WTC11 (cell line): Measurements from ENCODE around the gene DCTN5. TPM values are rescaled to one million over a fixed set of nuclear protein-coding genes. Genes with fewer than 3 reads are reported as not detected.

Experiments used
- ATAC-seq: fragments of 200-7000 bp; cut with Tn5 transposase; 2 replicates; pipeline ENCODE4 v1.10.0; 2021; ENCODE audit warnings: mild to moderate bottlenecking, moderate library complexity
- CTCF ChIA-PET: fragments of 300-600 bp; sonication (Branson Sonifier 250); formaldehyde crosslinking; loops from one replicate; lab custom pipeline; 2021; ENCODE audit warnings: antibody characterized with exemption; lab: Charles Lee
- POLR2A ChIA-PET: fragments of 350-600 bp; sonication (Branson Sonifier 250); formaldehyde crosslinking; loops from one replicate; lab custom pipeline; 2021; ENCODE audit warnings: antibody characterized with exemption; lab: Charles Lee
- DNase-seq: peaks from one replicate; pipeline ENCODE4 v3.0.0; 2021; ENCODE audit warnings: low spot score
- H3K27ac Mint-ChIP-seq: 2 replicates; pipeline ENCODE4 v1.8.0; 2021; ENCODE audit warnings: mixed read lengths
- H3K27me3 Mint-ChIP-seq: 2 replicates; pipeline ENCODE4 v1.8.0; 2021; ENCODE audit warnings: low read depth, mild to moderate bottlenecking, moderate library complexity, mixed read lengths
- H3K36me3 Mint-ChIP-seq: 2 replicates; pipeline ENCODE4 v1.8.0; 2021; ENCODE audit warnings: mixed read lengths
- H3K4me1 Mint-ChIP-seq: 2 replicates; pipeline ENCODE4 v1.8.0; 2022; ENCODE audit warnings: mixed read lengths
- H3K4me3 Mint-ChIP-seq: 2 replicates; pipeline ENCODE4 v1.8.0; 2021; ENCODE audit warnings: mild to moderate bottlenecking, moderate library complexity, mixed read lengths
- H3K9me3 Mint-ChIP-seq: 2 replicates; pipeline ENCODE4 v1.8.0; 2021; ENCODE audit warnings: mixed read lengths
- ELF4 ChIP-seq: sonication (generic); formaldehyde crosslinking; IDR thresholded peaks from 2 replicates; pipeline ENCODE4 v1.8.1; 2022; ENCODE audit warnings: low read depth, mild to moderate bottlenecking, moderate library complexity, missing genetic modification reagents
- EMX1 ChIP-seq: fragments of 250-450 bp; sonication (Bioruptor Pico); IDR thresholded peaks from 2 replicates; pipeline ENCODE4 v1.8.0; 2021; ENCODE audit warnings: mild to moderate bottlenecking
- FOXK1 ChIP-seq: sonication (generic); formaldehyde crosslinking; IDR thresholded peaks from 2 replicates; pipeline ENCODE4 v1.8.0; 2022; ENCODE audit warnings: mild to moderate bottlenecking, moderate library complexity, missing genetic modification reagents
- FOXP1 ChIP-seq: sonication (generic); formaldehyde crosslinking; IDR thresholded peaks from 2 replicates; pipeline ENCODE4 v1.8.0; 2022; ENCODE audit warnings: missing genetic modification reagents, mild to moderate bottlenecking, moderate library complexity, borderline replicate concordance
- GRHL2 ChIP-seq: fragments of 250-450 bp; sonication (Bioruptor Pico); IDR thresholded peaks from 2 replicates; pipeline ENCODE4 v1.8.0; 2022; ENCODE audit warnings: mild to moderate bottlenecking, moderate library complexity; ENCODE audit not compliant: insufficient replicate concordance, severe bottlenecking
- HMGA2 ChIP-seq: fragments of 250-450 bp; sonication (Bioruptor Pico); IDR thresholded peaks from 2 replicates; pipeline ENCODE4 v1.4.0; 2021; ENCODE audit warnings: mild to moderate bottlenecking, moderate library complexity
- JAZF1 ChIP-seq: fragments of 250-450 bp; sonication (Bioruptor Pico); IDR thresholded peaks from 2 replicates; pipeline ENCODE4 v1.9.0; 2021; ENCODE audit warnings: moderate library complexity, mild to moderate bottlenecking, inconsistent platforms
- KAT7 ChIP-seq: sonication (generic); formaldehyde crosslinking; IDR thresholded peaks from 2 replicates; pipeline ENCODE4 v1.8.1; 2023; ENCODE audit warnings: missing genetic modification reagents, mild to moderate bottlenecking, borderline replicate concordance
- MYBL2 ChIP-seq: sonication (generic); formaldehyde crosslinking; IDR thresholded peaks from 2 replicates; pipeline ENCODE4 v1.8.1; 2023; ENCODE audit warnings: mild to moderate bottlenecking, moderate library complexity, missing genetic modification reagents
- NFATC4 ChIP-seq: fragments of 250-450 bp; sonication (Bioruptor Pico); IDR thresholded peaks from 2 replicates; pipeline ENCODE4 v1.9.0; 2021; ENCODE audit warnings: mild to moderate bottlenecking
- NR3C1 ChIP-seq: sonication (generic); formaldehyde crosslinking; conservative IDR thresholded peaks from 2 replicates; pipeline ENCODE4 v1.8.1; 2023; ENCODE audit warnings: low read depth, mild to moderate bottlenecking, missing genetic modification reagents
- RELA ChIP-seq: sonication (generic); formaldehyde crosslinking; IDR thresholded peaks from 2 replicates; pipeline ENCODE4 v1.8.1; 2022; ENCODE audit warnings: missing genetic modification reagents, mild to moderate bottlenecking, borderline replicate concordance
- ZNF121 ChIP-seq: sonication (generic); formaldehyde crosslinking; IDR thresholded peaks from 2 replicates; pipeline ENCODE4 v1.8.0; 2023; ENCODE audit warnings: missing genetic modification reagents
- total RNA-seq: library from RNA; stranded (reverse); gene quantifications from 3 replicates; pipeline ENCODE4 v1.2.3, GENCODE V29; 2021
- TF ChIP-seq, protein P1 (sequence below): fragments of 200-600 bp; IDR thresholded peaks from 2 replicates; pipeline ENCODE4 v1.8.0; 2022; ENCODE audit warnings: antibody characterized with exemption
- TF ChIP-seq, protein P2 (sequence below): sonication (generic); formaldehyde crosslinking; IDR thresholded peaks from 2 replicates; pipeline ENCODE4 v1.8.1; 2023; ENCODE audit warnings: mild to moderate bottlenecking, missing genetic modification reagents, moderate library complexity
- TF ChIP-seq, protein P3 (sequence below): sonication (generic); formaldehyde crosslinking; IDR thresholded peaks from 2 replicates; pipeline ENCODE4 v1.8.1; 2022; ENCODE audit warnings: low read depth, mild to moderate bottlenecking, moderate library complexity, missing genetic modification reagents, borderline replicate concordance
- TF ChIP-seq, protein P4 (sequence below): sonication (generic); formaldehyde crosslinking; IDR thresholded peaks from 2 replicates; pipeline ENCODE4 v1.8.1; 2023; ENCODE audit warnings: mild to moderate bottlenecking, missing genetic modification reagents
- TF ChIP-seq, protein P5 (sequence below): fragments of 250-450 bp; sonication (Bioruptor Pico); IDR thresholded peaks from 2 replicates; pipeline ENCODE4 v1.9.0; 2021; ENCODE audit warnings: mild to moderate bottlenecking

The DCTN5 gene
- total RNA-seq, 1 experiment from 2014 or later, result 65.8 TPM

DNA sequence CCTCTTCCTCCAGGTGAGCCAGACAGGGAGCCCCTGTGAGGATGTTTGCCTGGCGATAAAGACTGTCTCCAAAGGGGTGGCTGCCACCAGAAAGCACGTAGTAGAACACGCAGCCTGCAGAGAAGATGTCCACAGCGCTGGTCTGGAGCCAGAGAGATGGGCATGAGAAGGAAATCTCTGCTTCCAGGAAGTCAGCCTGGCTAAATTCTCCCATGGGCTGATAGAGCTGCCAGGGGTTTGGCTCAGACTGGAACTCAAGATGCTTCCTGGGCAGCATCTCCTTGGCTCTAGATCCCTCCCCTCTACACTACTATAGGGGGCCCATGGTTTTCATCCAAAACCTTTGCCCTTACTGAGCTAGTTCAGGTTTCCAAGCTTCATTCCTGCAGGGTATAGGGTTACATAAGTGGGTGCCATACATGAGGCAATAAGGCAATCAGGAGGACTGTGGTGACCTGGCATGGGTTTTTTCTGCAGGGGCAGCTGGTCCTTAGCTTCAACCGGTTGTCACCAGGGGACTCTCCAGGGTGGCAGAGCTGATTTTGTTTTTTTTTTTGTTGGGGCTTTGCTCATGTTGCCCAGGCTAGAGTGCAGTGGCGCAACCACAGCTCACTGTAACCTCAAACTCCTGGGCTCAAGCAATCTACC lies 51.0 kb downstream of the DCTN5 start:
- Mint-ChIP-seq H3K36me3 (peaks cover 37% of the 10 kb centered on the region), H3K9me3 (no peaks in the 10 kb centered on the region)
- no peak for ATAC-seq
- POLR2A ChIA-PET, result interaction anchor here (0.6 kb wide), 1 partner anchor 69 kb away, joined by 4 read pairs; no protein-coding TSS in a partner anchor
- no peak for TF ChIP-seq KAT7 (CRISPR knock-in tag)
- TF ChIP-seq, protein P1, sequence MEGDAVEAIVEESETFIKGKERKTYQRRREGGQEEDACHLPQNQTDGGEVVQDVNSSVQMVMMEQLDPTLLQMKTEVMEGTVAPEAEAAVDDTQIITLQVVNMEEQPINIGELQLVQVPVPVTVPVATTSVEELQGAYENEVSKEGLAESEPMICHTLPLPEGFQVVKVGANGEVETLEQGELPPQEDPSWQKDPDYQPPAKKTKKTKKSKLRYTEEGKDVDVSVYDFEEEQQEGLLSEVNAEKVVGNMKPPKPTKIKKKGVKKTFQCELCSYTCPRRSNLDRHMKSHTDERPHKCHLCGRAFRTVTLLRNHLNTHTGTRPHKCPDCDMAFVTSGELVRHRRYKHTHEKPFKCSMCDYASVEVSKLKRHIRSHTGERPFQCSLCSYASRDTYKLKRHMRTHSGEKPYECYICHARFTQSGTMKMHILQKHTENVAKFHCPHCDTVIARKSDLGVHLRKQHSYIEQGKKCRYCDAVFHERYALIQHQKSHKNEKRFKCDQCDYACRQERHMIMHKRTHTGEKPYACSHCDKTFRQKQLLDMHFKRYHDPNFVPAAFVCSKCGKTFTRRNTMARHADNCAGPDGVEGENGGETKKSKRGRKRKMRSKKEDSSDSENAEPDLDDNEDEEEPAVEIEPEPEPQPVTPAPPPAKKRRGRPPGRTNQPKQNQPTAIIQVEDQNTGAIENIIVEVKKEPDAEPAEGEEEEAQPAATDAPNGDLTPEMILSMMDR, result no peak
- no peak for TF ChIP-seq FOXK1 (CRISPR knock-in tag)
- no peak for TF ChIP-seq ZNF121 (CRISPR knock-in tag)
- TF ChIP-seq NR3C1 (CRISPR knock-in tag), result no peak
- TF ChIP-seq NFATC4 (CRISPR knock-in tag), result no peak
- TF ChIP-seq FOXP1 (CRISPR knock-in tag), result no peak
- TF ChIP-seq JAZF1, result no peak
- TF ChIP-seq, protein P2, sequence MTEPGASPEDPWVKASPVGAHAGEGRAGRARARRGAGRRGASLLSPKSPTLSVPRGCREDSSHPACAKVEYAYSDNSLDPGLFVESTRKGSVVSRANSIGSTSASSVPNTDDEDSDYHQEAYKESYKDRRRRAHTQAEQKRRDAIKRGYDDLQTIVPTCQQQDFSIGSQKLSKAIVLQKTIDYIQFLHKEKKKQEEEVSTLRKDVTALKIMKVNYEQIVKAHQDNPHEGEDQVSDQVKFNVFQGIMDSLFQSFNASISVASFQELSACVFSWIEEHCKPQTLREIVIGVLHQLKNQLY, result no peak
- TF ChIP-seq EMX1 (CRISPR knock-in tag), result no peak
- TF ChIP-seq HMGA2 (CRISPR knock-in tag), result no peak
- TF ChIP-seq, protein P3, sequence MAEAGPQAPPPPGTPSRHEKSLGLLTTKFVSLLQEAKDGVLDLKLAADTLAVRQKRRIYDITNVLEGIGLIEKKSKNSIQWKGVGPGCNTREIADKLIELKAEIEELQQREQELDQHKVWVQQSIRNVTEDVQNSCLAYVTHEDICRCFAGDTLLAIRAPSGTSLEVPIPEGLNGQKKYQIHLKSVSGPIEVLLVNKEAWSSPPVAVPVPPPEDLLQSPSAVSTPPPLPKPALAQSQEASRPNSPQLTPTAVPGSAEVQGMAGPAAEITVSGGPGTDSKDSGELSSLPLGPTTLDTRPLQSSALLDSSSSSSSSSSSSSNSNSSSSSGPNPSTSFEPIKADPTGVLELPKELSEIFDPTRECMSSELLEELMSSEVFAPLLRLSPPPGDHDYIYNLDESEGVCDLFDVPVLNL (CRISPR knock-in tag), result no peak
- TF ChIP-seq, protein P4, sequence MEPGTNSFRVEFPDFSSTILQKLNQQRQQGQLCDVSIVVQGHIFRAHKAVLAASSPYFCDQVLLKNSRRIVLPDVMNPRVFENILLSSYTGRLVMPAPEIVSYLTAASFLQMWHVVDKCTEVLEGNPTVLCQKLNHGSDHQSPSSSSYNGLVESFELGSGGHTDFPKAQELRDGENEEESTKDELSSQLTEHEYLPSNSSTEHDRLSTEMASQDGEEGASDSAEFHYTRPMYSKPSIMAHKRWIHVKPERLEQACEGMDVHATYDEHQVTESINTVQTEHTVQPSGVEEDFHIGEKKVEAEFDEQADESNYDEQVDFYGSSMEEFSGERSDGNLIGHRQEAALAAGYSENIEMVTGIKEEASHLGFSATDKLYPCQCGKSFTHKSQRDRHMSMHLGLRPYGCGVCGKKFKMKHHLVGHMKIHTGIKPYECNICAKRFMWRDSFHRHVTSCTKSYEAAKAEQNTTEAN (CRISPR knock-in tag), result no peak
- no peak for TF ChIP-seq GRHL2 (CRISPR knock-in tag)
- TF ChIP-seq MYBL2 (CRISPR knock-in tag), result no peak
- no peak for TF ChIP-seq ELF4
- TF ChIP-seq, all 79 proteins: peak for 0
- no peak overlapping the region for H3K27ac Mint-ChIP-seq
- H3K4me1 Mint-ChIP-seq, result peaks cover 12% of the 10 kb centered on the region
- CTCF ChIA-PET, result interaction anchor here (1.9 to 2.1 kb wide), 2 partner anchors 14 to 35 kb away, joined by 6 to 7 read pairs; partner anchors contain the start of gene PLK1
- H3K27me3 Mint-ChIP-seq, result no peaks in the 10 kb centered on the region
- H3K4me3 Mint-ChIP-seq, result no peak overlapping the region
- DNase-seq, result no peak

- H3K36me3 Mint-ChIP-seq, result peaks cover 17% of the 10 kb centered on the region
- TF ChIP-seq, protein P5, sequence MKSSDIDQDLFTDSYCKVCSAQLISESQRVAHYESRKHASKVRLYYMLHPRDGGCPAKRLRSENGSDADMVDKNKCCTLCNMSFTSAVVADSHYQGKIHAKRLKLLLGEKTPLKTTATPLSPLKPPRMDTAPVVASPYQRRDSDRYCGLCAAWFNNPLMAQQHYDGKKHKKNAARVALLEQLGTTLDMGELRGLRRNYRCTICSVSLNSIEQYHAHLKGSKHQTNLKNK (CRISPR knock-in tag), result no peak
- TF ChIP-seq RELA (CRISPR knock-in tag), result no peak
- peak overlapping the region; percentile 79 for H3K4me3 Mint-ChIP-seq
- CTCF ChIA-PET, result interaction anchor here (0.5 to 1.9 kb wide), 12 partner anchors 14 to 351 kb away, joined by 3 to 9 read pairs (median 4); partner anchors contain the start of genes EARS2, PLK1 and UBFD1
- DNase-seq, result no peak
- ATAC-seq, result no peak
- H3K9me3 Mint-ChIP-seq, result no peaks in the 10 kb centered on the region
- H3K27me3 Mint-ChIP-seq, result no peaks in the 10 kb centered on the region
- peak overlapping the region; percentile 69; the same call in 1 of the 2 replicates for H3K27ac Mint-ChIP-seq
- H3K4me1 Mint-ChIP-seq, result peaks cover 12% of the 10 kb centered on the region
- POLR2A ChIA-PET, result interaction anchor here (0.9 to 1.7 kb wide), 5 partner anchors 9 to 34 kb away, joined by 3 to 30 read pairs (median 3); partner anchors contain the start of gene PLK1
Observed at GRCh38 chr16:23694265-23694643, 53.0 kb downstream of the DCTN5 start.
